H1 (cell line): ENCODE measurements around the gene SLC9A3. TPM values are rescaled to one million over a fixed set of nuclear protein-coding genes. Genes with fewer than 3 reads are reported as not detected.

Experiments used
- CTCF ChIA-PET: fragments of 300-600 bp; sonication (Branson Sonifier 250); formaldehyde crosslinking; loops from one replicate; lab custom pipeline; 2021; ENCODE audit not compliant: partially characterized antibody; lab: Charles Lee
- POLR2A ChIA-PET: fragments of 300-600 bp; sonication (Branson Sonifier 250); formaldehyde crosslinking; loops from one replicate; lab custom pipeline; 2021; ENCODE audit warnings: inconsistent platforms; ENCODE audit not compliant: partially characterized antibody; lab: Charles Lee
- DNase-seq, 2 experiments: peaks; one replicate each; pipeline versions ENCODE4 v3.0.0 to v3.0.0-alpha.2; 2010 to 2022; ENCODE audit warnings: low spot score in 2 of 2, low read depth in 1 of 2, mixed read lengths in 1 of 2
- FAIRE-seq: peaks from 2 replicates; lab custom pipeline; 2011; peaks lifted over from hg19 to GRCh38; lab: Jason Lieb, UNC
- H2AFZ ChIP-seq: 2 replicates; pipeline ENCODE4 v1.8.1; 2012; ENCODE audit warnings: low read length, inconsistent platforms
- H2AK5ac ChIP-seq: 2 replicates; pipeline ENCODE4 v1.6.1; 2013; ENCODE audit warnings: low read depth, low read length
- H2BK120ac ChIP-seq: replicated peaks from 2 replicates; pipeline ENCODE3; 2013; ENCODE audit warnings: low read depth, low read length, inconsistent platforms
- H2BK12ac ChIP-seq: 2 replicates; pipeline ENCODE4 v1.6.1; 2013; ENCODE audit warnings: low read depth, low read length
- H2BK15ac ChIP-seq: 2 replicates; pipeline ENCODE4 v1.6.1; 2013; ENCODE audit warnings: low read length
- H2BK20ac ChIP-seq: 2 replicates; pipeline ENCODE4 v1.6.1; 2013; ENCODE audit warnings: low read length
- H2BK5ac ChIP-seq: 2 replicates; pipeline ENCODE4 v1.6.1; 2013; ENCODE audit warnings: low read depth, low read length
- H3K14ac ChIP-seq: 2 replicates; pipeline ENCODE4 v1.6.1; 2013; ENCODE audit warnings: inconsistent platforms; ENCODE audit not compliant: insufficient read length
- H3K18ac ChIP-seq: 2 replicates; pipeline ENCODE4 v1.6.1; 2013; ENCODE audit warnings: low read length; ENCODE audit errors: extremely low read depth
- H3K23ac ChIP-seq: 2 replicates; pipeline ENCODE4 v1.6.1; 2013; ENCODE audit warnings: inconsistent platforms; ENCODE audit not compliant: insufficient read length
- H3K23me2 ChIP-seq: 2 replicates; pipeline ENCODE4 v1.6.1; 2013; ENCODE audit warnings: low read depth, low read length
- H3K27ac ChIP-seq: 2 replicates; pipeline ENCODE4 v1.6.1; 2011; ENCODE audit warnings: low read depth, low read length, inconsistent platforms
- H3K27me3 ChIP-seq, 4 experiments: replicated peaks in 1 of 4; 1 replicate in 1 of 4; 2 replicates in 3 of 4; pipeline versions ENCODE4 v1.6.1 to v1.8.1; 2011 to 2013; ENCODE audit warnings: low read length in 3 of 4, mild to moderate bottlenecking in 3 of 4, inconsistent platforms in 2 of 4, mixed read lengths in 2 of 4, moderate library complexity in 1 of 4; ENCODE audit not compliant: control insufficient read depth in 3 of 4, insufficient read depth in 3 of 4; ENCODE audit errors: extremely low read depth in 1 of 4
- H3K36me3 ChIP-seq, 4 experiments: 2 replicates each; pipeline versions ENCODE4 v1.6.1 to v1.8.1; 2011 to 2013; ENCODE audit warnings: mild to moderate bottlenecking in 4 of 4, low read length in 3 of 4, moderate library complexity in 2 of 4, control low read depth in 1 of 4, inconsistent platforms in 1 of 4; ENCODE audit not compliant: insufficient read depth in 4 of 4, control insufficient read depth in 2 of 4
- H3K4ac ChIP-seq: replicated peaks from 2 replicates; pipeline ENCODE3; 2013; ENCODE audit warnings: low read length, low read depth, mixed read lengths, inconsistent platforms; ENCODE audit not compliant: insufficient read length
- H3K4me1 ChIP-seq, 4 experiments: replicated peaks in 1 of 4; 1 replicate in 1 of 4; 2 replicates in 3 of 4; pipeline versions ENCODE4 v1.6.1 to v1.8.1; 2011 to 2013; ENCODE audit warnings: low read length in 3 of 4, inconsistent platforms in 2 of 4, mixed read lengths in 1 of 4; ENCODE audit not compliant: insufficient read depth in 4 of 4, control insufficient read depth in 3 of 4
- H3K4me2 ChIP-seq, 2 experiments: 2 replicates each; pipeline versions ENCODE4 v1.6.1 to v1.8.1; 2011 to 2013; ENCODE audit warnings: low read depth in 2 of 2, low read length in 2 of 2, control low read depth in 1 of 2, inconsistent platforms in 1 of 2, mild to moderate bottlenecking in 1 of 2; ENCODE audit not compliant: insufficient read depth in 1 of 2
- H3K4me3 ChIP-seq, 4 experiments: fragments of 200-600, 300-600 bp in 1 of 4; sonication (generic), shearing (Covaris generic), sonication (Bioruptor Twin) in 1 of 4; 2 replicates each; pipeline versions ENCODE4 v1.5.1 to v1.8.1; 2011 to 2016; ENCODE audit warnings: low read length in 4 of 4, low read depth in 3 of 4, control low read depth in 2 of 4, inconsistent platforms in 2 of 4, mild to moderate bottlenecking in 2 of 4, mixed read lengths in 1 of 4, moderate library complexity in 1 of 4; ENCODE audit not compliant: insufficient read depth in 2 of 4; ENCODE audit errors: extremely low read depth in 1 of 4
- H3K56ac ChIP-seq: replicated peaks from 2 replicates; pipeline ENCODE3; 2013; ENCODE audit warnings: low read depth, mild to moderate bottlenecking, mixed read lengths, low read length, inconsistent platforms; ENCODE audit not compliant: insufficient read length
- H3K79me1 ChIP-seq: 2 replicates; pipeline ENCODE4 v1.6.1; 2013; ENCODE audit warnings: low read depth, low read length, control low read depth
- H3K79me2 ChIP-seq, 2 experiments: 2 replicates each; pipeline versions ENCODE4 v1.6.1 to v1.8.1; 2012 to 2013; ENCODE audit warnings: low read length in 2 of 2, mild to moderate bottlenecking in 2 of 2, inconsistent platforms in 1 of 2; ENCODE audit not compliant: insufficient read depth in 2 of 2, control insufficient read depth in 1 of 2
- H3K9ac ChIP-seq, 4 experiments: replicated peaks in 1 of 4; 1 replicate in 1 of 4; 2 replicates in 3 of 4; pipeline versions ENCODE4 v1.6.1 to v1.8.1; 2011 to 2013; ENCODE audit warnings: low read depth in 3 of 4, low read length in 3 of 4, control low read depth in 2 of 4, mild to moderate bottlenecking in 2 of 4, moderate library complexity in 2 of 4, inconsistent platforms in 1 of 4; ENCODE audit errors: extremely low read depth in 1 of 4
- H3K9me3 ChIP-seq, 2 experiments: 2 replicates each; pipeline versions ENCODE4 v1.6.1 to v1.8.1; 2012 to 2013; ENCODE audit warnings: mild to moderate bottlenecking in 2 of 2, moderate library complexity in 2 of 2, control low read depth in 1 of 2, inconsistent platforms in 1 of 2, low read depth in 1 of 2, low read length in 1 of 2, mixed read lengths in 1 of 2; ENCODE audit not compliant: insufficient read depth in 2 of 2
- H4K20me1 ChIP-seq, 2 experiments: replicated peaks in 1 of 2; 2 replicates each; pipeline versions ENCODE3 to v1.8.1; 2011 to 2013; ENCODE audit warnings: inconsistent platforms in 2 of 2, low read length in 2 of 2, mild to moderate bottlenecking in 1 of 2; ENCODE audit not compliant: insufficient read depth in 2 of 2, control insufficient read depth in 1 of 2
- H4K5ac ChIP-seq: 2 replicates; pipeline ENCODE4 v1.6.1; 2013; ENCODE audit warnings: low read length, low read depth, mixed read lengths, inconsistent platforms; ENCODE audit not compliant: insufficient read length
- H4K8ac ChIP-seq: 2 replicates; pipeline ENCODE4 v1.8.0; 2013; ENCODE audit warnings: mild to moderate bottlenecking, moderate library complexity, low read length, inconsistent platforms; ENCODE audit not compliant: insufficient read depth; ENCODE audit errors: extremely low read depth
- H4K91ac ChIP-seq: replicated peaks from 2 replicates; pipeline ENCODE3; 2013; ENCODE audit warnings: low read length, mixed read lengths, inconsistent platforms; ENCODE audit not compliant: insufficient read length
- CTCF ChIP-seq, 3 experiments: IDR thresholded peaks; 1 replicate in 2 of 3; 2 replicates in 1 of 3; pipeline versions ENCODE4 v1.5.1 to v1.6.1; 2011; ENCODE audit warnings: low read length in 3 of 3, mild to moderate bottlenecking in 3 of 3, inconsistent platforms in 2 of 3, low read depth in 1 of 3, moderate library complexity in 1 of 3; ENCODE audit not compliant: insufficient read depth in 1 of 3; ENCODE audit errors: control extremely low read depth in 1 of 3
- POU5F1 ChIP-seq: IDR thresholded peaks from 2 replicates; pipeline ENCODE4 v1.6.1; 2011; ENCODE audit warnings: low read depth, mild to moderate bottlenecking, low read length, moderate library complexity
- RAD21 ChIP-seq, 2 experiments: IDR thresholded peaks in 1 of 2; conservative IDR thresholded peaks in 1 of 2; 2 replicates each; pipeline ENCODE4 v1.6.1; 2011; ENCODE audit warnings: low read depth in 2 of 2, low read length in 2 of 2, improper control_type of control experiment in 1 of 2, inconsistent platforms in 1 of 2, mild to moderate bottlenecking in 1 of 2, moderate library complexity in 1 of 2
- YY1 ChIP-seq: IDR thresholded peaks from 2 replicates; pipeline ENCODE4 v1.6.1; 2011; ENCODE audit warnings: low read depth, mild to moderate bottlenecking, low read length
- WGBS, 2 experiments: shearing (Covaris generic) in 1 of 2; methylation state at CpG; one replicate each; pipeline versions ENCODE4 v1.1.6 to v1.1.7; 2013 to 2015; ENCODE audit warnings: low lambda C conversion rate in 2 of 2, mixed read lengths in 2 of 2, inconsistent platforms in 1 of 2, low coverage in 1 of 2, missing lambda C conversion rate in 1 of 2; ENCODE audit not compliant: insufficient replicate concordance in 2 of 2, insufficient coverage in 1 of 2, insufficient read length in 1 of 2; ENCODE audit errors: extremely low coverage in 1 of 2, missing lambda C conversion rate in 1 of 2; 5-methylcytosine and 5-hydroxymethylcytosine counted together
- polyA plus RNA-seq, 7 experiments: library from polyadenylated mRNA; depleted of rRNA in 3 of 7; stranded (reverse) in 5 of 7; unstranded in 2 of 7; fragments of >200 nt in 5 of 7; fragments of 200-250 nt in 2 of 7; gene quantifications; 1 replicate in 5 of 7; 2 replicates in 1 of 7; 4 replicates in 1 of 7; pipeline versions ENCODE4 v1.2.1 to v1.2.3, GENCODE V29; 2011 to 2013; ENCODE audit warnings: missing spikeins in 2 of 7, mixed read lengths in 2 of 7
- total RNA-seq: library from RNA; stranded (reverse); fragmentation: NEBNext Ultra II Directional; extraction: Animal tissue kit (Norgen Biotek cat#: 25700); gene quantifications from 2 replicates; pipeline ENCODE4 v1.2.1, GENCODE V29; 2021

Gene SLC9A3
- total and polyA plus RNA-seq, 2 of the 8 experiments (the other 6 are each of a cell fraction or from before 2014, with no cell fraction given), result 0.95 to 1.0 TPM

GRCh38 chr5:502325-503079 is 21.7 kb downstream of the SLC9A3 start:
- peak overlapping the region; percentile 25; the same call in 1 of the 2 replicates for H4K8ac ChIP-seq
- no peak overlapping the region for H3K4me2 ChIP-seq
- H4K20me1 ChIP-seq, result no peaks in the 10 kb centered on the region
- H2BK12ac ChIP-seq, result no peak overlapping the region
- no peaks in the 10 kb centered on the region for H3K9me3 ChIP-seq
- no peak for FAIRE-seq
- WGBS, 2 experiments, result 85% methylated on average over 36 of the region's 36 CpGs; no CpG with 5 or more reads in 1 of the 2 experiments
- H3K36me3 ChIP-seq, result no peaks in the 10 kb centered on the region
- H2BK120ac ChIP-seq, result no peak overlapping the region
- no peak overlapping the region for H2AFZ ChIP-seq
- TF ChIP-seq RAD21 (IDR thresholded peaks at IDR 0.05 in 1 of 2, conservative IDR thresholded peaks at IDR 0.05 in 1 of 2; ENCODE audit: low read depth in 2 of 2, low read length in 2 of 2) (peak in 1 of 2 experiments; percentile 26; a peak in 1 of 4 replicates), YY1 (no peak), CTCF (IDR thresholded peaks at IDR 0.05; ENCODE audit: control extremely low read depth in 1 of 3, insufficient read depth in 1 of 3, low read depth in 1 of 3, low read length in 3 of 3) (peak in 1 of 3 experiments; percentile 10; a peak in 1 of 4 replicates), POU5F1 (no peak)
- H3K4me3 ChIP-seq, result no peak overlapping the region
- H3K23ac ChIP-seq, result no peak overlapping the region
- H3K23me2 ChIP-seq, result no peaks in the 10 kb centered on the region
- H3K9ac ChIP-seq, result no peak overlapping the region
- H3K79me2 ChIP-seq, result no peaks in the 10 kb centered on the region
- no peak overlapping the region for H2AK5ac ChIP-seq
- no peak overlapping the region for H3K14ac ChIP-seq
- POLR2A ChIA-PET, result interaction anchor here (0.8 to 1.2 kb wide), 3 partner anchors 9 to 11 kb away, joined by 3 read pairs; no protein-coding TSS in a partner anchor
- no peak overlapping the region for H4K91ac ChIP-seq
- H3K56ac ChIP-seq, result no peak overlapping the region
- peaks cover 0 to 13% (median 5%) of the 10 kb centered on the region in 4 experiments; a peak in 6 of 7 replicates for H3K4me1 ChIP-seq
- H3K79me1 ChIP-seq, result no peaks in the 10 kb centered on the region
- CTCF ChIA-PET, result interaction anchor here (1.0 to 2.5 kb wide), 5 partner anchors 8 to 168 kb away, joined by 3 to 12 read pairs (median 5); no protein-coding TSS in a partner anchor
- H4K5ac ChIP-seq, result no peak overlapping the region
- H2BK20ac ChIP-seq, result no peak overlapping the region
- no peak overlapping the region for H3K27ac ChIP-seq
- H2BK15ac ChIP-seq, result no peak overlapping the region
- no peak overlapping the region; the same call in 1 of the 2 replicates for H3K18ac ChIP-seq
- no peak for DNase-seq
- H2BK5ac ChIP-seq, result no peak overlapping the region
- H3K4ac ChIP-seq, result no peak overlapping the region
- peaks cover 0 to 13% (median 3%) of the 10 kb centered on the region in 4 experiments; a peak in 1 of 7 replicates for H3K27me3 ChIP-seq
